Heart left ventricle (tissue), 16 donors: ENCODE data around the gene TTF2. TPM values are rescaled to one million over a fixed set of nuclear protein-coding genes. Genes with fewer than 3 reads are reported as not detected.

Source experiments
- ATAC-seq, 4 donors: fragments of 200-7000 bp; cut with Tn5 transposase; one replicate each; pipeline ENCODE4 v1.9.1; 2020 to 2022; ENCODE audit warnings: moderate library complexity in 4 of 4, mild to moderate bottlenecking in 3 of 4, moderate number of reproducible peaks in 1 of 4
- DNase-seq, 5 donors: peaks; one replicate each; pipeline ENCODE4 v3.0.0-alpha.2; 2020
- H3K27ac ChIP-seq, 12 donors: fragments of 200-600 bp; sonication (generic) in 4 of 12; one replicate each; pipeline versions ENCODE4 v1.5.0 to v1.8.0; 2016 to 2022; ENCODE audit warnings: mild to moderate bottlenecking in 2 of 12
- H3K27me3 ChIP-seq, 9 donors: fragments of 200-600 bp; sonication (generic) in 2 of 9; one replicate each; pipeline versions ENCODE4 v1.5.1 to v1.8.0; 2016 to 2022; ENCODE audit warnings: mild to moderate bottlenecking in 3 of 9
- H3K36me3 ChIP-seq, 9 donors: fragments of 200-600 bp; sonication (generic) in 2 of 9; one replicate each; pipeline versions ENCODE4 v1.5.0 to v1.8.0; 2018 to 2022; ENCODE audit warnings: mild to moderate bottlenecking in 2 of 9
- H3K4me1 ChIP-seq, 12 donors: fragments of 200-600 bp; sonication (generic) in 4 of 12; one replicate each; pipeline versions ENCODE4 v1.5.0 to v1.8.0; 2016 to 2022; ENCODE audit warnings: mild to moderate bottlenecking in 3 of 12
- H3K4me3 ChIP-seq, 12 donors: fragments of 200-600 bp; sonication (generic) in 4 of 12; one replicate each; pipeline versions ENCODE4 v1.5.0 to v1.8.0; 2017 to 2022; ENCODE audit warnings: mild to moderate bottlenecking in 9 of 12, moderate library complexity in 4 of 12
- H3K9me3 ChIP-seq, 12 donors: fragments of 200-600 bp; sonication (generic) in 4 of 12; one replicate each; pipeline versions ENCODE4 v1.5.0 to v1.8.0; 2016 to 2022; ENCODE audit warnings: mild to moderate bottlenecking in 1 of 12
- POLR2A ChIP-seq, 2 donors: fragments of 450-650 bp; IDR thresholded peaks; one replicate each; pipeline ENCODE4 v1.6.1; 2017; ENCODE audit warnings: antibody characterized with exemption in 2 of 2, mild to moderate bottlenecking in 2 of 2, moderate library complexity in 2 of 2
- WGBS, 4 donors: extraction: QIAGEN DNeasy Blood & Tissue Kit in 2 of 4; methylation state at CpG; one replicate each; pipeline versions ENCODE4 v1.1.5 to v1.1.7; 2013 to 2018; 5-methylcytosine and 5-hydroxymethylcytosine counted together
- intact Hi-C, 10 donors: fragments of 100-400 bp; cut with DNase I; formaldehyde crosslinking; loops; one replicate each; pipeline versions ENCODE4 v1.11.1 to v1.14.2; 2022
- polyA plus RNA-seq, 2 donors: library from polyadenylated mRNA; stranded (reverse); fragments of 200-250 nt; gene quantifications; one replicate each; pipeline ENCODE4 v1.2.3, GENCODE V29; 2013
- total RNA-seq, 9 donors: library from RNA; depleted of rRNA in 2 of 9; stranded (reverse); fragments of >200 nt in 2 of 9; fragmentation: NEBNext Ultra II Directional in 3 of 9; extraction: Animal tissue kit (Norgen Biotek cat#: 25700) in 3 of 9; gene quantifications; one replicate each; pipeline versions ENCODE4 v1.1.0 to v1.2.4, GENCODE V29; 2016 to 2023
- TF ChIP-seq, protein P1 (sequence below), 12 donors: fragments of 200-600 bp; sonication (generic) in 4 of 12; IDR thresholded peaks; one replicate each; pipeline versions ENCODE4 v1.5.0 to v1.8.0; 2018 to 2022; ENCODE audit warnings: antibody characterized with exemption in 12 of 12, mild to moderate bottlenecking in 5 of 12
- donor health status: ischemic (EF 13 %, LVEDD 7.1; RV severe dilation, severe dysfunction).
- donor health status: healthy with polysubstance abuse.
- donor health status: DM: no; HTN: yes; CAD: no.
- donor health status: DM: no; HTN: no; CAD: no.
- donor health status: ischemic (EF 25% LVEDD 6.9; RV normal size, moderate dysfunction).
- donor health status: ischemic (EF 25% LVEDD 5.7; RV mildly dilated, moderate dysfunction).
- donor health status: healthy.
- donor health status: DM: yes; HTN: yes; CAD: no.
- donor health status: ischemic (EF 35%, LVEDD 5.7; RV mildly dilated, moderate dysfunction).
- donor health status: nonischemic (EF 11% LVEDD 7.7; RV severe dilation, severe dysfunction).
- donor health status: DM: yes; HTN: yes; CAD: no.
- donor health status: PGD.
- donor health status: ischemic (EF 29% LVEDD 5.4; RV normal size, mild dysfunction).
- donor health status: nonischemic (EF 23%, LVEDD 6.1; RV moderate dilation, normal function).

TTF2 gene
- total and polyA plus RNA-seq, 11 donors: 1.2 to 20.7 (median 7.7) TPM

DNA sequence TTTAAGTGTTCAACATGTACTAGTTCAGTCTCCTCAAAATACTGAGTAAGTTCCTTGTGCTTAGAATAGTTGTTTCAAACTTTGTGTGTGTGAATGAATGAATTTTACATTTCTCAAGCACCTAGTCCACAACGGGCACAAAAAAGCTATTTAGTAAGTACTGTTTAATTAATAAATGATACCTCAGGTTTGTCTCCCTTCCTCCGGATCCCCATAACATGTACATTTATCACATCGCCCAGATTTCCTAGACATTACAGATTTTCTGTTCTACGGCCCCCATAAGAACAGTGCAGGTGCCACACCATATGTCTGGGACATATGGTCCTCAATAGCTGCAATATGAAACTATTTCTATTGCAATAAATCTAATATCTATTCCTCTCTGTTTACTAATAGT is 1.3 kb upstream of the TTF2 start:
- peaks cover 0 to 27% (median 7%) of the 10 kb centered on the region in 12 donors for H3K4me1 ChIP-seq
- 42 to 73% (median 57%) methylated on average over 4 of the region's 4 CpGs for WGBS, 4 donors
- peak overlapping the region in 1 of 12 donors; percentile 70 for H3K27ac ChIP-seq
- DNase-seq (no peak), ATAC-seq (no peak)
- TF ChIP-seq, protein P1, sequence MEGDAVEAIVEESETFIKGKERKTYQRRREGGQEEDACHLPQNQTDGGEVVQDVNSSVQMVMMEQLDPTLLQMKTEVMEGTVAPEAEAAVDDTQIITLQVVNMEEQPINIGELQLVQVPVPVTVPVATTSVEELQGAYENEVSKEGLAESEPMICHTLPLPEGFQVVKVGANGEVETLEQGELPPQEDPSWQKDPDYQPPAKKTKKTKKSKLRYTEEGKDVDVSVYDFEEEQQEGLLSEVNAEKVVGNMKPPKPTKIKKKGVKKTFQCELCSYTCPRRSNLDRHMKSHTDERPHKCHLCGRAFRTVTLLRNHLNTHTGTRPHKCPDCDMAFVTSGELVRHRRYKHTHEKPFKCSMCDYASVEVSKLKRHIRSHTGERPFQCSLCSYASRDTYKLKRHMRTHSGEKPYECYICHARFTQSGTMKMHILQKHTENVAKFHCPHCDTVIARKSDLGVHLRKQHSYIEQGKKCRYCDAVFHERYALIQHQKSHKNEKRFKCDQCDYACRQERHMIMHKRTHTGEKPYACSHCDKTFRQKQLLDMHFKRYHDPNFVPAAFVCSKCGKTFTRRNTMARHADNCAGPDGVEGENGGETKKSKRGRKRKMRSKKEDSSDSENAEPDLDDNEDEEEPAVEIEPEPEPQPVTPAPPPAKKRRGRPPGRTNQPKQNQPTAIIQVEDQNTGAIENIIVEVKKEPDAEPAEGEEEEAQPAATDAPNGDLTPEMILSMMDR (IDR thresholded peaks at IDR 0.05): no peak
- no peak for TF ChIP-seq POLR2A (IDR thresholded peaks at IDR 0.05)
- intact Hi-C loops: loop anchor here in 9 of 10 donors (5.0 to 10.0 kb wide), 11 partner anchors 134 to 487 kb away; partner anchors contain the start of genes CD58 (in 6 of the 9) and PTGFRN (in 1 of the 9)
- peak overlapping the region in 3 of 12 donors; percentile 73 to 88 (median 82) for H3K4me3 ChIP-seq
- H3K27me3 ChIP-seq: no peaks in the 10 kb centered on the region
- H3K36me3 ChIP-seq: peaks cover 0 to 13% (median 0%) of the 10 kb centered on the region in 9 donors
- no peaks in the 10 kb centered on the region for H3K9me3 ChIP-seq

DNA sequence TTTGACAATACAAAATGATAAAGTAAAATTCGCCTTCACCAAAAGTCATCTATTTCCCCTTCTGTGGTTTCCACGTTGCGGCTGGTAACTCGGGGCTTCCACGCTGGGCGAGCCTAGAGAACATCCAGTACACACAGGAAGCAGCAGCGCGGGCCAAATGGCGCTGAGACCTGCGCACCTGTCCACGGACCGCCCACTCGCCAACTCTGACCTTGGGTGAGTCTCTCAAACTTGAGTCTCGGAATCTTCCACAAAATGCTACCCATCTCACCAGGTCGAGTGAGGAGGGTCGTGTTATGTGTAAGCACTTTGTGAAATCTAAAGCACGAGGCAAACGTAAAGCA is 820 bp upstream of the TTF2 start:
- no peak for ATAC-seq
- H3K4me1 ChIP-seq: peaks cover 0 to 27% (median 7%) of the 10 kb centered on the region in 12 donors
- H3K27me3 ChIP-seq: no peaks in the 10 kb centered on the region
- H3K9me3 ChIP-seq: no peaks in the 10 kb centered on the region
- WGBS, 4 donors: 0 to 2% (median 1%) methylated on average over 16 to 18 of the region's 18 CpGs
- peak overlapping the region in 5 of 12 donors; percentile 26 to 70 (median 51) for H3K27ac ChIP-seq
- intact Hi-C loops: loop anchor here in 9 of 10 donors (5.0 to 10.0 kb wide), 11 partner anchors 135 to 487 kb away; partner anchors contain the start of genes CD58 (in 6 of the 9) and PTGFRN (in 1 of the 9)
- H3K4me3 ChIP-seq: peak overlapping the region; percentile 67 to 88 (median 73)
- no peak for TF ChIP-seq POLR2A (IDR thresholded peaks at IDR 0.05)
- TF ChIP-seq, protein P1 (IDR thresholded peaks at IDR 0.05): no peak
- H3K36me3 ChIP-seq: peaks cover 0 to 14% (median 0%) of the 10 kb centered on the region in 9 donors
- peak in 2 of 5 donors; percentile 25 to 44 for DNase-seq

DNA sequence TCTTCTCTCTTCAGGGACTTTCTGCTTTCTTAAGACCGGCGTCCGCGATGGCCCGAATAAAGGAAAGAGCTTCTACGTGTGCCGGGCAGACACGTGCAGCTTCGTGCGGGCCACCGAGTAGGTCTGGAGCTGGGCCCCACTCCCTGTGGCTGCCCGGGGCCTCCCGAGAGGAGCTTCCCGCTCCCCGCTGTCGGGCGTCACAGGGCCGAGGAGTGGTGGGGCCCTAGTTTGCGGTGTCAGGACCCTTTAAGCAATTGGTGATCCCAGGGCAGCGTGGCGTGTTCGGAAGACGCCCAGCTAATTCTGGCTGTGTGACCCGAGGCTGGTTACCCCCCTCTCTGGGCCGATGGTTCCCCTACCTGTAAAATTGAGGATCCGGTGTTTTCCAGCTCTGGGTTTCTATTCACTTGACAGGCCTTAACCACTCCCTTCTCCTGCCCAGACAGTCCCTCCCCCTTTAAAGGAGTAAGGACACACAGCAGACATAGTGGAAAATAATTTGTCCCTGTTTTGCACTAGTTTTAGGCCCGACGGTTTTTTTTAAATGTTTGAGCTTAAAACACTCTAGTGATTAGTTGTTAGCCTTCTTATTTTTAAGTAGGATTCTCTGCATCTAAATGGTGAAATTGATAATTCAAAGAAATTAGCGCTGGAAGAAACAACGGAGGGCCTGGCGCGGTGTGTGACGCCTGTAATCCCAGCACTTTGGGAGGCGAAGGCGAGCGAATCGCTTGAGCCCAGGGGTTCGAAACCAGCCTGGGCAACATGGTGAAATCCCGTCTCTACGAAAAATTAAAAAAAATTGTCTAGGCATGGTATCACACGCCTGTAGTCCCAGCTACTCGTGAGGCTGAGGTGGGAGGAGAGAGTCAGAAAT is 553 bp downstream of the TTF2 start:
- Histone ChIP-seq H3K9me3 (no peaks in the 10 kb centered on the region), H3K27ac (peak overlapping the region in 10 of 12 donors; percentile 1 to 70 (median 57)), H3K36me3 (peaks cover 0 to 17% (median 0%) of the 10 kb centered on the region in 9 donors), H3K4me1 (peaks cover 0 to 27% (median 7%) of the 10 kb centered on the region in 12 donors), H3K4me3 (peak overlapping the region; percentile 67 to 88 (median 73)), H3K27me3 (no peaks in the 10 kb centered on the region)
- TF ChIP-seq, protein P1 (IDR thresholded peaks at IDR 0.05): no peak
- no peak for TF ChIP-seq POLR2A (IDR thresholded peaks at IDR 0.05)
- WGBS, 4 donors: 27 to 33% (median 29%) methylated on average over 34 to 42 of the region's 42 CpGs
- intact Hi-C loops: loop anchor here in 5 of 10 donors (5.0 to 10.0 kb wide), 3 partner anchors 488 to 694 kb away; partner anchors contain the start of genes CD58 (in 1 of the 5) and TENT5C (in 1 of the 5)
- no peak for DNase-seq
- peak; percentile 3 to 56 (median 48) for ATAC-seq

DNA sequence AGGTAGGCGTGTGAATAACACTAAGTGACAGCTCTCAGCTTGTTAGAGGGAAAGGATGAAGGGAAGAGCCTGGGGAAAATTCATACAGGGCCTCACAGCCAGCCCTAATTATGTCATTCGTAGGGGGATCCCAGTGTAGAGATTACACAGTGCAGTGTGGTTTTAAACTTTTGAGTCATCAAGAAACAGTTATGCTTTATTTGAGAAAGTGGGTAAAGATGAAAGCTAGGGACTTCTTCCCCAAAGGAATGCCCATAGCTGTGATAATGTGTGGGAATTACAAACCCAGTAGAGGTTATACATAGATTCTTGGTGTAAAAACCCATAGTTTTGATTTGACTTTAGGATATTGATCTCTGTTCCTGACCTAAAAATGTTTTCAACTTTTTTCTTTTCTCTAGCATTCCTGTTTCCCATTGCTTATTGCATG is 1.9 kb downstream of the TTF2 start:
- Histone ChIP-seq H3K27me3 (no peaks in the 10 kb centered on the region), H3K4me1 (peaks cover 0 to 27% (median 7%) of the 10 kb centered on the region in 12 donors), H3K9me3 (no peaks in the 10 kb centered on the region), H3K36me3 (peaks cover 0 to 17% (median 0%) of the 10 kb centered on the region in 9 donors), H3K27ac (no peak overlapping the region), H3K4me3 (no peak overlapping the region)
- intact Hi-C loops: loop anchor here in 5 of 10 donors (5.0 to 10.0 kb wide), 3 partner anchors 490 to 693 kb away; partner anchors contain the start of genes CD58 (in 1 of the 5) and TENT5C (in 1 of the 5)
- WGBS, 4 donors: 84 to 93% (median 88%) methylated on average over 2 of the region's 2 CpGs
- no peak for ATAC-seq
- TF ChIP-seq POLR2A (IDR thresholded peaks at IDR 0.05): no peak
- TF ChIP-seq, protein P1 (IDR thresholded peaks at IDR 0.05): no peak
- no peak for DNase-seq
